ENCODE measurements around the gene PUDP.

GRCh38 chrX:7139202-7140081 is 8.5 kb downstream of the PUDP start:
- TF ChIP-seq CTCF (IDR thresholded peaks at IDR 0.05) (no peak), POLR2A (IDR thresholded peaks at IDR 0.05) (no peak)

All from testis (tissue), 2 donors.